Measurements from ENCODE around the gene XBP1. TPM values are rescaled to one million over a fixed set of nuclear protein-coding genes. Genes with fewer than 3 reads are reported as not detected.

XBP1 gene
- total and polyA plus RNA-seq, 2 of the 4 experiments (the other 2 are of a cell fraction), result 95.0 to 223 TPM

DNA sequence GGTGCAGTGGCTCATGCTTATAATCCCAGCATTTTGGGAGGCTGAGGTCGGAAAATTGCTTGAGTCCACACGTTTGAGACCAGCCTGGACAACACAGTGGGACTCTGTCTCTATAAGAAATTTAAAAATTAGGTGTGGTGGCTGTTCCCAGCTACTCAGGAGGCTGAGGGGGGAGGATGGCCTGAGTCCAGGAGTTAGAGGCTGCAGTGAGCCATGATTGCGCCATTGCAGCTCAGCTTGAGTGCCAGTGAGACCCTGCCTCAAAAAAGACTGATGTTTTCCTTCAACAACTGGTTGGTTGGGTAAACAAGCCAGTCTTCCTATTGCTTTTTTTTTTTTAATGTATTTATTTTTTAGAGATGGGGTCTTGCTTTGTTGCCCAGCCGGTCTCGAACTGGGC lies 9.2 kb downstream of the XBP1 start:
- no peak overlapping the region for H3K4ac ChIP-seq (ENCODE audit: low read depth, low read length)
- H3K14ac ChIP-seq (replicated peaks; ENCODE audit: low read depth, low read length), result no peak overlapping the region
- DNase-seq (no peak), ATAC-seq (ENCODE audit: low read depth) (no peak)
- peaks cover 30% of the 10 kb centered on the region for H4K20me1 ChIP-seq (ENCODE audit: insufficient read depth, low read length)
- BruUV-seq (replicated peaks), result no TSS peak
- no peak overlapping the region for H3K4me3 ChIP-seq (ENCODE audit: insufficient read depth, low read depth, low read length)
- no peak overlapping the region for H2BK20ac ChIP-seq (ENCODE audit: low read depth, low read length)
- TF ChIP-seq BHLHE40 (IDR thresholded peaks at IDR 0.05; ENCODE audit: low read depth, low read length) (no peak), FOS (IDR thresholded peaks at IDR 0.05; ENCODE audit: low read depth, low read length) (no peak), SMC3 (IDR thresholded peaks at IDR 0.05; ENCODE audit: low read depth, low read length) (no peak), RAD21 (IDR thresholded peaks at IDR 0.05; ENCODE audit: low read length) (no peak), MXI1 (IDR thresholded peaks at IDR 0.05; ENCODE audit: borderline replicate concordance, low read depth, low read length) (no peak), MAFK (IDR thresholded peaks at IDR 0.05; ENCODE audit: low read depth, low read length) (no peak), CHD1 (IDR thresholded peaks at IDR 0.05; ENCODE audit: low read depth, low read length) (no peak), POLR2A (IDR thresholded peaks at IDR 0.05; ENCODE audit: low read depth, low read length) (no peak)
- TF ChIP-seq, protein P1, sequence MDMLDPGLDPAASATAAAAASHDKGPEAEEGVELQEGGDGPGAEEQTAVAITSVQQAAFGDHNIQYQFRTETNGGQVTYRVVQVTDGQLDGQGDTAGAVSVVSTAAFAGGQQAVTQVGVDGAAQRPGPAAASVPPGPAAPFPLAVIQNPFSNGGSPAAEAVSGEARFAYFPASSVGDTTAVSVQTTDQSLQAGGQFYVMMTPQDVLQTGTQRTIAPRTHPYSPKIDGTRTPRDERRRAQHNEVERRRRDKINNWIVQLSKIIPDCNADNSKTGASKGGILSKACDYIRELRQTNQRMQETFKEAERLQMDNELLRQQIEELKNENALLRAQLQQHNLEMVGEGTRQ (IDR thresholded peaks at IDR 0.05; ENCODE audit: low read depth, low read length), result no peak
- TF ChIP-seq, protein P2, sequence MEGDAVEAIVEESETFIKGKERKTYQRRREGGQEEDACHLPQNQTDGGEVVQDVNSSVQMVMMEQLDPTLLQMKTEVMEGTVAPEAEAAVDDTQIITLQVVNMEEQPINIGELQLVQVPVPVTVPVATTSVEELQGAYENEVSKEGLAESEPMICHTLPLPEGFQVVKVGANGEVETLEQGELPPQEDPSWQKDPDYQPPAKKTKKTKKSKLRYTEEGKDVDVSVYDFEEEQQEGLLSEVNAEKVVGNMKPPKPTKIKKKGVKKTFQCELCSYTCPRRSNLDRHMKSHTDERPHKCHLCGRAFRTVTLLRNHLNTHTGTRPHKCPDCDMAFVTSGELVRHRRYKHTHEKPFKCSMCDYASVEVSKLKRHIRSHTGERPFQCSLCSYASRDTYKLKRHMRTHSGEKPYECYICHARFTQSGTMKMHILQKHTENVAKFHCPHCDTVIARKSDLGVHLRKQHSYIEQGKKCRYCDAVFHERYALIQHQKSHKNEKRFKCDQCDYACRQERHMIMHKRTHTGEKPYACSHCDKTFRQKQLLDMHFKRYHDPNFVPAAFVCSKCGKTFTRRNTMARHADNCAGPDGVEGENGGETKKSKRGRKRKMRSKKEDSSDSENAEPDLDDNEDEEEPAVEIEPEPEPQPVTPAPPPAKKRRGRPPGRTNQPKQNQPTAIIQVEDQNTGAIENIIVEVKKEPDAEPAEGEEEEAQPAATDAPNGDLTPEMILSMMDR (conservative IDR thresholded peaks at IDR 0.05; ENCODE audit: low read depth, low read length), result no peak
- TF ChIP-seq, protein P3, sequence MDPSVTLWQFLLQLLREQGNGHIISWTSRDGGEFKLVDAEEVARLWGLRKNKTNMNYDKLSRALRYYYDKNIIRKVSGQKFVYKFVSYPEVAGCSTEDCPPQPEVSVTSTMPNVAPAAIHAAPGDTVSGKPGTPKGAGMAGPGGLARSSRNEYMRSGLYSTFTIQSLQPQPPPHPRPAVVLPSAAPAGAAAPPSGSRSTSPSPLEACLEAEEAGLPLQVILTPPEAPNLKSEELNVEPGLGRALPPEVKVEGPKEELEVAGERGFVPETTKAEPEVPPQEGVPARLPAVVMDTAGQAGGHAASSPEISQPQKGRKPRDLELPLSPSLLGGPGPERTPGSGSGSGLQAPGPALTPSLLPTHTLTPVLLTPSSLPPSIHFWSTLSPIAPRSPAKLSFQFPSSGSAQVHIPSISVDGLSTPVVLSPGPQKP (IDR thresholded peaks at IDR 0.05; ENCODE audit: borderline replicate concordance, low read depth, low read length), result no peak
- no peak overlapping the region for H3K27ac ChIP-seq (ENCODE audit: insufficient read depth, low read length)
- H2BK5ac ChIP-seq (ENCODE audit: low read depth, low read length, poor library complexity, severe bottlenecking), result no peak overlapping the region
- H4K5ac ChIP-seq (ENCODE audit: low read depth, low read length), result no peak overlapping the region
- no peak overlapping the region for H2BK15ac ChIP-seq (ENCODE audit: low read depth, low read length)
- peaks cover 26% of the 10 kb centered on the region for H3K36me3 ChIP-seq (ENCODE audit: control insufficient read depth, insufficient read depth, low read length)
- no peak overlapping the region for H3K4me2 ChIP-seq (ENCODE audit: low read depth, low read length)
- H3K9ac ChIP-seq (ENCODE audit: low read depth, low read length), result no peak overlapping the region
- H3K4me1 ChIP-seq (ENCODE audit: control insufficient read depth, insufficient read depth, low read length), result peaks cover 3% of the 10 kb centered on the region; the same call in 1 of the 2 replicates
- no peak overlapping the region for H2AFZ ChIP-seq (replicated peaks; ENCODE audit: low read length, poor library complexity)
- no peak overlapping the region for H2AK5ac ChIP-seq (ENCODE audit: low read depth, low read length)
- H4K8ac ChIP-seq (ENCODE audit: low read depth in 2 of 2, low read length in 2 of 2), result no peak overlapping the region
- peaks cover 16 to 20% of the 10 kb centered on the region in 2 experiments for H3K79me1 ChIP-seq (ENCODE audit: low read depth in 1 of 2, low read length in 2 of 2)
- POLR2A ChIA-PET (ENCODE audit: unreplicated experiment), result no interaction called here
- dilution Hi-C loops (cut with HindIII; ENCODE audit: low sequenced_read_pairs, unreplicated experiment), result no loop called here
- no CpG with 5 or more reads among the region's 5 CpGs for WGBS, 2 experiments (ENCODE audit: extremely low coverage in 2 of 2, insufficient read length in 1 of 2)
- H3K27me3 ChIP-seq (ENCODE audit: control insufficient read depth, insufficient read depth, low read length), result no peaks in the 10 kb centered on the region
- no peak overlapping the region for H4K91ac ChIP-seq (ENCODE audit: insufficient read depth, low read depth, low read length)
- no peak overlapping the region for H3K23ac ChIP-seq (ENCODE audit: low read depth, low read length)
- no peaks in the 10 kb centered on the region for H3K9me3 ChIP-seq (ENCODE audit: control insufficient read depth, insufficient read depth, low read length)
- no peak overlapping the region for H2BK120ac ChIP-seq (ENCODE audit: low read depth, low read length)
- no peak overlapping the region for H3K56ac ChIP-seq (ENCODE audit: extremely low read depth, insufficient read depth, low read length)
- in situ Hi-C loops (cut with MboI; ENCODE audit: low sequenced_read_pairs), result no loop called here
- intact Hi-C loops (cut with micrococcal nuclease), result loop anchor here (10.0 kb wide), 1 partner anchor 186 kb away; no protein-coding TSS in a partner anchor
- no peak overlapping the region for H3K18ac ChIP-seq (ENCODE audit: low read depth, low read length)
- CTCF ChIA-PET, result interaction anchor here (0.6 kb wide), 1 partner anchor 18 kb away, joined by 7 read pairs; no protein-coding TSS in a partner anchor
- H2AK9ac ChIP-seq (replicated peaks; ENCODE audit: low read depth, low read length, poor library complexity), result no peak overlapping the region
- H3K9me1 ChIP-seq (ENCODE audit: insufficient read depth, low read length), result peaks cover 6% of the 10 kb centered on the region; the same call in 1 of the 2 replicates
